HPDE6-E6E7 (cell line): Measurements from ENCODE around the gene VAPB.

ENCODE experiments used
- DNase-seq: peaks from one replicate; pipeline ENCODE4 v3.0.0; 2011; ENCODE audit warnings: missing footprints; ENCODE audit errors: extremely low spot score

The VAPB gene

DNA sequence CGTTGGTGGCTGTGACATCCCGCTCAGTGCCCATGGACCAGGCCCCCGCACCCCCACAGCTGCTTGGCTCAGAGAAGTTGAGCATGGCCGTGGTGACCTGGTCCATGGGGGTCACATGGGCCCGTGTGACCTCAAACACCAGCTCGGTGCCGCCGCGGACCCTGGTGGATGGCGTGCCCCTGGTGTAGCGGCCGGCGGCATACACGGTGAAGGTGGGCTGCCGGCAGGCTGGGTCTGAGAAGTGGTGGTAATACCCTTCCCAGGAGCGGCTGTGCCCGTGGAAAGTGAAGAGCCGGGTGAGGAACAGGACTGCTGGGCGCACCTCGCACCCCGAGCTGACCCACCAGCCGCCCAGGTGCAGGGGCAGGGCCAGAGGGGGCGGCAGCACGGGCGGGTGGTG is 72.1 kb downstream of the VAPB start:
- no peak for DNase-seq

- peak; percentile 89 for DNase-seq
Measured at GRCh38 chr20:58461899-58462298, 72.9 kb downstream of the VAPB start.

DNA sequence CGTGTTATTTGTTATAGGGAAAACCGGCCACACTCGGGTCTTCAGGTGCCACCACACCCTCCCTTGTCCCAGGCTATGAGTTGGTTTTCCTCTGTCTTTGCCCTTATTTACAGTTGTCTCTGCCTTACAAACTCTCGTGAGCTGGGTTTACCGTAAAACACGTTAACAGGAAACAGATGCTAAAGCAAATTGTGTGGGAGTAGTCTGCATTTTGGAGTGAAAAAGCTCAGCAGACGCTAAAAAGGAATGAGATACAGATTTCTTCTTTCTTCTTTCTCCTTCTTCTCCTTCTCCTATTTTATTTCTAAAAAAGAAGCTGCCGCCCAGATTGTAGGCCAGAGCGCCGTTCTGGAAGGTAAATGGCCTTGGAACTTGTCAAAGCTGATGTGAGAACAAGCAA is 74.2 kb downstream of the VAPB start:
- DNase-seq = no peak

GRCh38 chr20:58464838-58465237 is 75.8 kb downstream of the VAPB start:
- DNase-seq = no peak

DNA sequence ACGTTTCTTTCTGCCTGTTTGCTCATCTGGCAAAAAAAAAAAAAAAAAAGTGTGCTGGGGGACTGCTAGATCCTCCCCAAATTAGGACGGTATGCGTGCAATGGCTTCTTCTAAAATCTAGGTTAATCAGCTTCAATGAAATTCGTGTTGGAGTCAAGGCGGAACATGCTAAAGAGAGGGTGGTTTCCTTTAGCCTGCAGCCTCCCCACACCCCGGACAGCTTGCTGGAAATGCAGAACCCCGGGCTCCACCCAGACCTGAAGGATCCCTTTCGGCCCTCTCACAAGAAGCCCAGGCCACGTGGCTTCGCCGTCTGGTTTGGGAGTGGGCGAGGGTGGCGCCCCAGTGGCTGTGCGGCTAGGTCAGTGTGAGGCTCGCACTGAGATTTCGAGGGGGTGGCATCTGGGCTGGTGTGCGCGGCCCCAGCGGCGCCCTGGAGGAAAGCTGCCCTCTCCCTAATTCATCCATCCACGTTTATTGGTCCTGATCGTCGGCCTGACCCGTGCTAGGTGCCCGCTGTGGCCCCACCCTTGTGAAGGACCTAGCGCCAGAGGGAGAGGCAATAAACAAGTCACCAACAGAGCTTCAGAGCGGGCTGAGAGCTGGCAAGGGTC is 77.2 kb downstream of the VAPB start:
- DNase-seq = no peak

DNA sequence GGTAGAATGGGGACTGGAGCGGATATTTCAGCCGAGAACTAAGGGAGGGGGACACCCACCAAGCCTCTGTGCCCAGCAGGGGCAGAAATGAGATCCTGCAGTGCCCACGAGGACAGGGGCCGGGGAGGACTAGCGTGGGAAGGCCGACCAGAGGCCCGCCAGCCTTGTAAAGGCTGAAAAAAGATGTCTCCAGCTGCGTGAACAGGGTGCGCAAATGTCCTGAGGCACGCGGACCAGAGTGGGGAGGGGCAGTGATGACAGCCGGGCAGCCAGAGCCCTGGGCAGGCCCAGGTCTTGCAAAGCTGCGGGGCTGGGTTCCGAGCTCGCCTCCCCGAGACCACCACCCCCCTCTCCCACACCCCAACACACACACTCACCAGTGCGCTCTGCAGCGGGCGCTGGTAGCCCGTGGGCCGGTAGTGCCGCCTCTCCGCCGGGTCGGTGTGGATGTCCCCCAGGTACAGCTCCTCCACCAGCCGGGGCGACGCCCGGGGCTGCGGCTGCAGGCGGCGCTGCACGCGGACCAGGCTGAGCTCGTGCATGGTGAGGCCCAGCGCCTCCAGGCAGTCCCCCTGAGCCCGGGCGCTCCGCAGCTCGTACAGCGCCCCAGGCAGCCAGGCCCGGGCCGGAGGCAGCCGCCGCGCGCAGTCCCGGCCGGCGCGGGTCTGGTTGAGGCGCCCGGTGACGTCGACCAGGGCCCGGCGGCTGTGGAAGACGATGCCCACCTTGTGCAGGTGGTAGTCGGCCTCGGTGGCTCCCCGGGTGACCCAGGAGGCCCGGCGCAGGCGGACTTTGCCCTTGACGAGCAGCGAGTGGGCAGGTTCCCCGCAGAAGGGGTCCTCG is 77.9 kb downstream of the VAPB start:
- no peak for DNase-seq

GRCh38 chr20:58467572-58468527 is 78.8 kb downstream of the VAPB start:
- DNase-seq = no peak

- DNase-seq = no peak
Measured at GRCh38 chr20:58469616-58470015, 80.6 kb downstream of the VAPB start.

DNA sequence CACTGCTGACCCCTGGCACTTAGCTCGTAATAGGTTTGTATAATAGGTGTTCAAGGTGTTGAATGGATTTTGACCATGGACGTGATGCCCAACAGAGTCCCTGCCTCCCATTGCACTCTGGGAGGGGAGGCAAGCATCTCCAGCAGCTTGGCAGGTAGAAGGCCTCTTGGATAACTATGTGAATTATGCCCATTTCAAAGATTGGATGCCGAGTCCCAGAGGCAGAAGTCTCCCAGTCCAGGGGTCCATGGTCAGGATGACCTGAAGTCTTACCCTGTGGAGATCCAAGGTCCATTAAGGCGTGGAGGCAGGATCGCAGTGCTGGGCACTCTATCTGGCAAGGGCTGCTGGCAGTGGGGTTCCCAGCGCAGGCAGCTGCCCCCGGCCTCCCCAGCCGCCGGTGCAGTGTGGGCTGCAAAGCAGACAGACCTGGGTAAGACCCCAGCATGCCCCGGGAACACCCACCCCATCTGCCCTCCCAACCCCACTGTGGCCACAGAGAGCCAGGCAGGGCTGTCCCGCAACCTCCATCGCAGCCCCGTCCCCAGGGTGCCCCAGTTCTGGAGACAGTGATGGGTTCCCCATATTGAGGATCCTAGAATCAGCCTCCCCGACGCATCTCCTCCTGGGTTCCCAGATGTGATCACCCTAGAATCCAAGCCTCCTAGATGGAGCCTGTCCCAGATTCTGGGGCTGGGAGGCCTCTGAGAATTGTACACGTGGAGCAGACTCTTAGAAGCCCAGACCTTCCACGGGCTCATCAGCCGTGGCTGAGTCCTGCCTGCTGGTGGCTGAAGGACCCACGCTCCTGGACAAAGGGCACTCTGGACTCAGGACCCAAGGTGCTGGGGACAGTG is 81.5 kb downstream of the VAPB start:
- DNase-seq = no peak

DNA sequence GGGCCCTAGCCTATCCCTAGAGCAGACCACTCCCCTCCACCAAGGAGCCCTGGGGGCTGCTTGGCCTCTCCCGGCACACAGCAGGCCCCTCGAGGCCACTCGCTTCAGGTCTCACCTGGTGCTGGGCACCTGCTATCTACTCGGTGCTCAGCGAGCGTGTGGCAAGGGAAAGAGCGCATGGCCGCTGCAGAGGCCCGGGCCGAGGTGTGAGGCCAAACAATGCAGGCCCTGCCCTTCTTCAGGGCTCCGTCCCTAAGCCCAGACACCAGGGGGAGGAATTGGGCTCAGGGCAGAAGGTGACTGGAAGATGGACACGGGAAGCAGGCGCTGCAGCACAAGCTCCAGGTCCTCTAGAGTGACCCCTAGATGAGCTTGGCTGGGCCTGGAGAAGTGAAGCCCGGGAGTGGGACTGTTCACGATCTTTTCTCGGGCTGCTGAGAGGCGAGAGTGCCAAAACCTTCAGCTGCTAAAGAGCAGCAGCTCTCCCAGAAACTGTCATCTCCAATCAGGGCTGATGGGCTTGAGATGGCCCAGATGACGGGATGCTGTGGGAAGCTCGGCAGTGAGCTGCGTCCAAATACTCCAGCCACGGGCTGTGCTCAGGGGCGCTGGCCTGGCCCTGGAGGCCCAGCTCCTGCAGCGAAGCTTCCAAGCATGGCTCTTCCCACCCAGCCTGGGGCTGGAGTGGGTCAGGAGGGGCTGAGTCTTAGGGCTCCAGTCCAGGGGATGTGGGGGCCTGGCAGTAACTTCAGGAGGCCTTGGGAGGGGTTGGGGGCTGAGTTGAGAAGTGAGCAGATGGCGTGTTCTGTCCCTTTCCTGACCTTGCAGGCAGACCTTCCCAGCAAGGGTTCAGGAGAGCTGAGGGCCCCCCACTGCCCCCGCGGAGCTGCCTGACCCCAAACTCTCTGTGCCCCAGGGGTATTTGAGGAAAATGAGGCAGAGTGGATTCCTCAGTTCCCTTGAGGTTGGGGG is 82.5 kb downstream of the VAPB start:
- no peak for DNase-seq

- DNase-seq = no peak
Measured at GRCh38 chr20:58472273-58473018, 83.4 kb downstream of the VAPB start.

DNA sequence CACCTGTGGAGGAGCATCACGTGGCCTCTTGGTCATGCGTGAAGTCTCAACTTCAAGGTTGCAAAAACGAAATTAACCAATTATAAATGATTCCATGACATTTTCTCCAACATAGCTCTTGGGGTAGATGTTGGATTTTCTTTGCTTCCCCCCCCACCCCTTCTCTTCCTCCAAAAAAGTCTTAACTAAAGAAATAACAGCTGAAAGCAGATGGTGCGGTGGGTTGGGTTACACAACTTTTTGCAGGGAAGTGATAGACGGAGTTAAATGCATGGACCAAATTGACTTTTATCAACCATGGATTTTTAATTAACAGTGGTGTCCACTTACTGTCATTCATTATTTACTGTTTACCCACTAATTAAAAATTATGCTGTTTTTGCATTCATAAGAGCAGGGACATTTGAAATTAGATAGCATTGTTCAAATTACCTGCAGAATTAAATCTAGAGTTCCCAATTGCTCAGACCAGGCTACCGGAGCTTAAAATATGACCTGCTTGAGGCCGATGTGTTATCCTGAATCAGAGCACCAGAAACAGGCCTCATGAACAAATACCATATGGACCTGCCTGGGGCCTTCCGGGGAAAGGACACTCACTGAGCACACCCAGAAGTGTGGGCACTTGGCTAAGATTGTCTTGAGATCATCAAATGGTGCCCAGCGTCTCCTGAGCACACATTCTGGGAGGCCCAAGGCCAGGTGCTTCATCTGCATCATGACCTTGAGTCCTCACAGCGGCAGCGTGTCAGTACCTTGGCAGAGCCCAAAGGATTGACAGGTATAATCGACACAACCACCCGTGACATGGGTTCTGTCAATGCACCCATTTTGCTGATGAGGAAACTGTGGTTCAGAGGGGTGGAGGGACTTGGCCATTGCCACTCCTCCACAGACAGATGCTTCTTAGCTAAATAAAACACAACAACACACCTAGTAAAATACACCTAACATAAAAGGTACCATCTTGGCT is 84.7 kb downstream of the VAPB start:
- DNase-seq = no peak

- no peak for DNase-seq
Measured at GRCh38 chr20:58475466-58475865, 86.4 kb downstream of the VAPB start.

GRCh38 chr20:58478141-58478805 is 89.2 kb downstream of the VAPB start:
- no peak for DNase-seq

- no peak for DNase-seq
Measured at GRCh38 chr20:58479726-58480440, 90.9 kb downstream of the VAPB start.

- DNase-seq = no peak
Measured at GRCh38 chr20:58480551-58481336, 91.7 kb downstream of the VAPB start.
